NCI-H2227 (cell line): ENCODE results near the gene B3GALT4.
A peak's percentile ranks its signal among the peaks of the same experiment; 100 is the strongest.
"Not testable (repeated sequence)": the region's sequence is repeated elsewhere in the genome, so short reads cannot be mapped to it uniquely, and the experiment has no call there.

Experiments used
- DNase-seq: peaks from one replicate; lab custom pipeline; 2025; ENCODE audit not compliant: unreplicated experiment; lab: John Stamatoyannopoulos, UW

B3GALT4 gene

GRCh38 chr6:33271468-33272274, 5.3 kb upstream of the B3GALT4 start, which contains the start of the genes RPS18 and VPS52:
Gene RPS18, plus strand, starts transcription at chr6:33272075. Its CDS starts 45 bp downstream, at chr6:33272120.
Gene VPS52, minus strand, starts transcription at chr6:33271876. Its CDS starts 201 bp downstream, at chr6:33271675.
- DNase-seq = peak; percentile 98

GRCh38 chr6:33272275-33273128, 4.4 kb upstream of the B3GALT4 start:
- no peak for DNase-seq

- no peak for DNase-seq
These were observed 3.6 kb upstream of the B3GALT4 start for GRCh38 chr6:33273129-33273923.

- DNase-seq = no peak
These were observed 2.7 kb upstream of the B3GALT4 start for GRCh38 chr6:33273924-33274902.

- not testable (repeated sequence) for DNase-seq
These were observed 935 bp upstream of the B3GALT4 start for GRCh38 chr6:33275795-33276580.

- DNase-seq = no peak
These were observed 401 bp upstream of the B3GALT4 start for GRCh38 chr6:33276581-33276863.

GRCh38 chr6:33277663-33278391, 904 bp downstream of the B3GALT4 start:
- DNase-seq = no peak

- DNase-seq = no peak
These were observed 1.4 kb downstream of the B3GALT4 start for GRCh38 chr6:33278392-33278741.

GRCh38 chr6:33278810-33279209, 1.9 kb downstream of the B3GALT4 start:
- DNase-seq = no peak

GRCh38 chr6:33279257-33279695, 2.4 kb downstream of the B3GALT4 start:
- no peak for DNase-seq

- peak; percentile 33 for DNase-seq
These were observed 3.1 kb downstream of the B3GALT4 start for GRCh38 chr6:33279971-33280511.

GRCh38 chr6:33280539-33280938, 3.6 kb downstream of the B3GALT4 start:
- no peak for DNase-seq

GRCh38 chr6:33285214-33285613, 8.3 kb downstream of the B3GALT4 start:
- DNase-seq = not testable (repeated sequence)

- DNase-seq = no peak
These were observed 10.3 kb downstream of the B3GALT4 start for GRCh38 chr6:33286946-33287914.

GRCh38 chr6:33288141-33288920, 11.4 kb downstream of the B3GALT4 start:
- no peak for DNase-seq
